ENCODE results near the gene RAMP3. TPM values are rescaled to one million over a fixed set of nuclear protein-coding genes. Genes with fewer than 3 reads are reported as not detected.
A peak's percentile ranks its signal among the peaks of the same experiment; 100 is the strongest.

RAMP3 gene
- total RNA-seq, 4 donors from 2014 or later = 14.4 to 62.9 (median 33.6) TPM

GRCh38 chr7:45197461-45197860 is 39.9 kb downstream of the RAMP3 start:
- H3K27me3 ChIP-seq = peaks cover 3% of the 10 kb centered on the region
- no peaks in the 10 kb centered on the region for H3K4me1 ChIP-seq
- DNase-seq (ENCODE audit: low spot score in 2 of 2) = no peak
- no peak for TF ChIP-seq EP300 (IDR thresholded peaks at IDR 0.05)
- TF ChIP-seq POLR2AphosphoS5 (IDR thresholded peaks at IDR 0.05) = no peak
- TF ChIP-seq POLR2A (IDR thresholded peaks at IDR 0.05) = no peak
- no peak for TF ChIP-seq CTCF (IDR thresholded peaks at IDR 0.05)
- 89% methylated on average over 2 of the region's 2 CpGs for WGBS
- H3K27ac ChIP-seq = no peak overlapping the region
- H3K4me3 ChIP-seq = no peak overlapping the region
- no peaks in the 10 kb centered on the region for H3K9me3 ChIP-seq
- no peaks in the 10 kb centered on the region for H3K36me3 ChIP-seq

DNA sequence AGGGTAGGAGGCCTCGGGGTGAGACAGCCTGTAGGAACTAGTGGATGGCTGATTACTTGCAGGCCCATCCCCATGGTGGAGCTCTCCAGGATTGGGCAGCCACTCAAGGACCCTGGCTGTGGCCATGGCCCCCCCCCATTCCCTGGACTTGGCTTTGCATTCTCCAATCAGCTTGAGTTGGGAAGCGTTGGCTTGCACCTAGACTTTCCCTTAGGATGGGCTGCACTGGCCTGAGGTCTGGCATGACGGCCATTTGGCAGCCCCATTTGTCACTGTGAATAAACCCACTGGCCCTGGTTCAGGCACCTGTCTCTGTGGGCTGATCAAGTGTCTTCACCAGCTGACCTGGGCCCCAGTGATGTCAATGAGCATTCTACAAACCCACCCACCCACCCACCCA is 41.4 kb downstream of the RAMP3 start:
- Histone ChIP-seq H3K9me3 (no peaks in the 10 kb centered on the region), H3K36me3 (no peaks in the 10 kb centered on the region), H3K4me3 (no peak overlapping the region), H3K27ac (no peak overlapping the region), H3K27me3 (peaks cover 3% of the 10 kb centered on the region), H3K4me1 (peaks cover 10% of the 10 kb centered on the region)
- no peak for TF ChIP-seq POLR2AphosphoS5 (IDR thresholded peaks at IDR 0.05)
- no peak for TF ChIP-seq EP300 (IDR thresholded peaks at IDR 0.05)
- TF ChIP-seq CTCF (IDR thresholded peaks at IDR 0.05) = no peak
- TF ChIP-seq POLR2A (IDR thresholded peaks at IDR 0.05) = no peak
- peak in 1 of 2 donors; percentile 48 for DNase-seq (ENCODE audit: low spot score in 2 of 2)
- 81% methylated on average over 3 of the region's 3 CpGs for WGBS

GRCh38 chr7:45199506-45199905 is 41.9 kb downstream of the RAMP3 start:
- DNase-seq (ENCODE audit: low spot score in 2 of 2) = peak in 1 of 2 donors; percentile 34
- no peaks in the 10 kb centered on the region for H3K36me3 ChIP-seq
- H3K27me3 ChIP-seq = peaks cover 3% of the 10 kb centered on the region
- TF ChIP-seq EP300 (IDR thresholded peaks at IDR 0.05) (no peak), POLR2AphosphoS5 (IDR thresholded peaks at IDR 0.05) (no peak)
- peaks cover 15% of the 10 kb centered on the region for H3K4me1 ChIP-seq
- H3K27ac ChIP-seq = no peak overlapping the region
- WGBS = 94% methylated on average over 4 of the region's 4 CpGs
- H3K9me3 ChIP-seq = no peaks in the 10 kb centered on the region
- H3K4me3 ChIP-seq = no peak overlapping the region

GRCh38 chr7:45202625-45203024 is 45.0 kb downstream of the RAMP3 start:
- no peak for TF ChIP-seq CTCF (IDR thresholded peaks at IDR 0.05)
- Histone ChIP-seq H3K9me3 (no peaks in the 10 kb centered on the region), H3K4me1 (peaks cover 19% of the 10 kb centered on the region), H3K4me3 (no peak overlapping the region), H3K36me3 (no peaks in the 10 kb centered on the region), H3K27me3 (no peaks in the 10 kb centered on the region), H3K27ac (no peak overlapping the region)
- WGBS = 82% methylated on average over 6 of the region's 6 CpGs
- DNase-seq (ENCODE audit: low spot score in 2 of 2) = peak in 1 of 2 donors; percentile 61

GRCh38 chr7:45203036-45203435 is 45.4 kb downstream of the RAMP3 start:
- H3K4me3 ChIP-seq = no peak overlapping the region
- TF ChIP-seq POLR2A (IDR thresholded peaks at IDR 0.05) = no peak
- no peak for TF ChIP-seq EP300 (IDR thresholded peaks at IDR 0.05)
- TF ChIP-seq CTCF (IDR thresholded peaks at IDR 0.05) = no peak
- no peak for TF ChIP-seq POLR2AphosphoS5 (IDR thresholded peaks at IDR 0.05)
- WGBS = 80% methylated on average over 5 of the region's 5 CpGs
- H3K4me1 ChIP-seq = peaks cover 19% of the 10 kb centered on the region
- peak in 1 of 2 donors; percentile 35 for DNase-seq (ENCODE audit: low spot score in 2 of 2)
- no peak overlapping the region for H3K27ac ChIP-seq
- H3K9me3 ChIP-seq = no peaks in the 10 kb centered on the region
- H3K36me3 ChIP-seq = no peaks in the 10 kb centered on the region
- H3K27me3 ChIP-seq = no peaks in the 10 kb centered on the region

- H3K4me3 ChIP-seq = peak overlapping the region; percentile 32
- no peaks in the 10 kb centered on the region for H3K36me3 ChIP-seq
- no peaks in the 10 kb centered on the region for H3K9me3 ChIP-seq
- WGBS = 63% methylated on average over 7 of the region's 7 CpGs
- H3K27ac ChIP-seq = no peak overlapping the region
- peak in 1 of 2 donors; percentile 43 for DNase-seq (ENCODE audit: low spot score in 2 of 2)
- peaks cover 19% of the 10 kb centered on the region for H3K4me1 ChIP-seq
- H3K27me3 ChIP-seq = no peaks in the 10 kb centered on the region
- TF ChIP-seq EP300 (IDR thresholded peaks at IDR 0.05) (no peak), CTCF (IDR thresholded peaks at IDR 0.05) (no peak), POLR2AphosphoS5 (IDR thresholded peaks at IDR 0.05) (no peak), POLR2A (IDR thresholded peaks at IDR 0.05) (no peak)
Observed at GRCh38 chr7:45203459-45203858, 45.9 kb downstream of the RAMP3 start.

Measured in suprapubic skin (tissue), 4 donors.